HK-2 (cell line): Measurements from ENCODE around the gene MRPL39.

ENCODE experiments used
- DNase-seq: peaks from one replicate; pipeline ENCODE4 v3.0.0-alpha.2; 2018; ENCODE audit not compliant: unreplicated experiment

The MRPL39 gene

GRCh38 chr21:25568246-25568645 is 39.0 kb downstream of the MRPL39 start:
- no peak for DNase-seq

GRCh38 chr21:25567472-25567871 is 39.8 kb downstream of the MRPL39 start:
- no peak for DNase-seq

GRCh38 chr21:25566645-25567044 is 40.6 kb downstream of the MRPL39 start:
- no peak for DNase-seq

- no peak for DNase-seq
Observed at GRCh38 chr21:25565272-25566211, 41.7 kb downstream of the MRPL39 start.

GRCh38 chr21:25564349-25564948 is 42.8 kb downstream of the MRPL39 start:
- no peak for DNase-seq

GRCh38 chr21:25563361-25564116 is 43.7 kb downstream of the MRPL39 start:
- DNase-seq: no peak

- no peak for DNase-seq
Observed at GRCh38 chr21:25562660-25563059, 44.6 kb downstream of the MRPL39 start.

- peak; percentile 79 for DNase-seq
Observed at GRCh38 chr21:25561668-25562641, 45.3 kb downstream of the MRPL39 start.

GRCh38 chr21:25560891-25561290 is 46.4 kb downstream of the MRPL39 start:
- no peak for DNase-seq

- DNase-seq: no peak
Observed at GRCh38 chr21:25560271-25560685, 47.0 kb downstream of the MRPL39 start.

GRCh38 chr21:25559746-25560145 is 47.5 kb downstream of the MRPL39 start:
- no peak for DNase-seq

GRCh38 chr21:25558123-25558522 is 49.2 kb downstream of the MRPL39 start:
- no peak for DNase-seq

GRCh38 chr21:25557180-25557579 is 50.1 kb downstream of the MRPL39 start:
- no peak for DNase-seq

GRCh38 chr21:25556091-25556490 is 51.2 kb downstream of the MRPL39 start:
- no peak for DNase-seq

- DNase-seq: no peak
Observed at GRCh38 chr21:25555492-25555891, 51.8 kb downstream of the MRPL39 start.

- no peak for DNase-seq
Observed at GRCh38 chr21:25552856-25553255, 54.4 kb downstream of the MRPL39 start.

GRCh38 chr21:25551569-25551968 is 55.7 kb downstream of the MRPL39 start:
- no peak for DNase-seq

GRCh38 chr21:25550352-25551120 is 56.7 kb downstream of the MRPL39 start:
- DNase-seq: no peak

- DNase-seq: no peak
Observed at GRCh38 chr21:25541042-25541441, 66.2 kb downstream of the MRPL39 start.

GRCh38 chr21:25539606-25540005 is 67.7 kb downstream of the MRPL39 start:
- DNase-seq: no peak
